ENCODE results near the gene NHLRC4. TPM values are rescaled to one million over a fixed set of nuclear protein-coding genes. Genes with fewer than 3 reads are reported as not detected.

The NHLRC4 gene
- total RNA-seq, 4 donors from 2014 or later = 0.49 to 1.0 (median 0.57) TPM

DNA sequence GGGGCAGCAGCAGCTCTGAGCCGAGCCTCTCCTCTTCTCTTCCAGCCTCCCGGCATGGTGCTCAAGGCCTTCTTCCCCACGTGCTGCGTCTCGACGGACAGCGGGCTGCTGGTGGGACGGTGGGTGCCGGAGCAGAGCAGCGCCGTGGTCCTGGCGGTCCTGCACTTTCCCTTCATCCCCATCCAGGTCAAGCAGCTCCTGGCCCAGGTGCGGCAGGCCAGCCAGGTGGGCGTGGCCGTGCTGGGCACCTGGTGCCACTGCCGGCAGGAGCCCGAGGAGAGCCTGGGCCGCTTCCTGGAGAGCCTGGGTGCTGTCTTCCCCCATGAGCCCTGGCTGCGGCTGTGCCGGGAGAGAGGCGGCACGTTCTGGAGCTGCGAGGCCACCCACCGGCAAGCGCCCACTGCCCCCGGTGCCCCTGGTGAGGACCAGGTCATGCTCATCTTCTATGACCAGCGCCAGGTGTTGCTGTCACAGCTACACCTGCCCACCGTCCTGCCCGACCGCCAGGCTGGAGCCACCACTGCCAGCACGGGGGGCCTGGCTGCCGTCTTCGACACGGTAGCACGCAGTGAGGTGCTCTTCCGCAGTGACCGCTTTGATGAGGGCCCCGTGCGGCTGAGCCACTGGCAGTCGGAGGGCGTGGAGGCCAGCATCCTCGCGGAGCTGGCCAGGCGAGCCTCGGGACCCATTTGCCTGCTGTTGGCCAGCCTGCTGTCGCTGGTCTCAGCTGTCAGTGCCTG, 7.4 kb downstream of the NHLRC4 start:
- intact Hi-C loops (cut with DNase I; ENCODE audit: low total_unique reads) = no loop called here
- H3K4me3 ChIP-seq (ENCODE audit: low read depth, poor library complexity, severe bottlenecking) = no peak overlapping the region
- WGBS, 2 donors = 96% methylated on average over 21 to 32 of the region's 46 CpGs
- DNase-seq (ENCODE audit: low spot score in 2 of 2) = no peak
- TF ChIP-seq, protein P1, sequence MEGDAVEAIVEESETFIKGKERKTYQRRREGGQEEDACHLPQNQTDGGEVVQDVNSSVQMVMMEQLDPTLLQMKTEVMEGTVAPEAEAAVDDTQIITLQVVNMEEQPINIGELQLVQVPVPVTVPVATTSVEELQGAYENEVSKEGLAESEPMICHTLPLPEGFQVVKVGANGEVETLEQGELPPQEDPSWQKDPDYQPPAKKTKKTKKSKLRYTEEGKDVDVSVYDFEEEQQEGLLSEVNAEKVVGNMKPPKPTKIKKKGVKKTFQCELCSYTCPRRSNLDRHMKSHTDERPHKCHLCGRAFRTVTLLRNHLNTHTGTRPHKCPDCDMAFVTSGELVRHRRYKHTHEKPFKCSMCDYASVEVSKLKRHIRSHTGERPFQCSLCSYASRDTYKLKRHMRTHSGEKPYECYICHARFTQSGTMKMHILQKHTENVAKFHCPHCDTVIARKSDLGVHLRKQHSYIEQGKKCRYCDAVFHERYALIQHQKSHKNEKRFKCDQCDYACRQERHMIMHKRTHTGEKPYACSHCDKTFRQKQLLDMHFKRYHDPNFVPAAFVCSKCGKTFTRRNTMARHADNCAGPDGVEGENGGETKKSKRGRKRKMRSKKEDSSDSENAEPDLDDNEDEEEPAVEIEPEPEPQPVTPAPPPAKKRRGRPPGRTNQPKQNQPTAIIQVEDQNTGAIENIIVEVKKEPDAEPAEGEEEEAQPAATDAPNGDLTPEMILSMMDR (IDR thresholded peaks at IDR 0.05) = no peak
- no peak for TF ChIP-seq POLR2A (IDR thresholded peaks at IDR 0.05)

- no peak for DNase-seq (ENCODE audit: low spot score in 2 of 2)
- TF ChIP-seq, protein P1 (IDR thresholded peaks at IDR 0.05) = no peak
- no peak for TF ChIP-seq POLR2A (IDR thresholded peaks at IDR 0.05)
- intact Hi-C loops (cut with DNase I; ENCODE audit: low total_unique reads) = no loop called here
- H3K4me3 ChIP-seq (ENCODE audit: low read depth, poor library complexity, severe bottlenecking) = no peak overlapping the region
- WGBS, 2 donors = 86 to 91% methylated on average over 22 to 36 of the region's 36 CpGs
Measured at GRCh38 chr16:575354-576196, 8.8 kb downstream of the NHLRC4 start.

- no peak for TF ChIP-seq POLR2A (IDR thresholded peaks at IDR 0.05)
- TF ChIP-seq, protein P1 (IDR thresholded peaks at IDR 0.05) = no peak
- WGBS, 2 donors = 84 to 86% methylated on average over 13 to 18 of the region's 21 CpGs
- no peak overlapping the region for H3K4me3 ChIP-seq (ENCODE audit: low read depth, poor library complexity, severe bottlenecking)
- DNase-seq (ENCODE audit: low spot score in 2 of 2) = no peak
- intact Hi-C loops (cut with DNase I; ENCODE audit: low total_unique reads) = no loop called here
Measured at GRCh38 chr16:576197-576822, 9.5 kb downstream of the NHLRC4 start.

- H3K4me3 ChIP-seq (ENCODE audit: low read depth, poor library complexity, severe bottlenecking) = no peak overlapping the region
- no peak for DNase-seq (ENCODE audit: low spot score in 2 of 2)
- WGBS, 2 donors = 78 to 85% methylated on average over 8 of the region's 8 CpGs
- intact Hi-C loops (cut with DNase I; ENCODE audit: low total_unique reads) = no loop called here
- TF ChIP-seq, protein P1 (IDR thresholded peaks at IDR 0.05) = no peak
- no peak for TF ChIP-seq POLR2A (IDR thresholded peaks at IDR 0.05)
Measured at GRCh38 chr16:576823-577201, 10.0 kb downstream of the NHLRC4 start.

GRCh38 chr16:577796-578195, 11.0 kb downstream of the NHLRC4 start:
- WGBS, 2 donors = 92 to 95% methylated on average over 12 of the region's 13 CpGs

More at GRCh38 chr16:577796-578195, 11.0 kb downstream of the NHLRC4 start:
- DNase-seq (ENCODE audit: low spot score in 2 of 2) = no peak
- intact Hi-C loops (cut with DNase I; ENCODE audit: low total_unique reads) = no loop called here
- H3K4me3 ChIP-seq (ENCODE audit: low read depth, poor library complexity, severe bottlenecking) = no peak overlapping the region
- TF ChIP-seq, protein P1 (IDR thresholded peaks at IDR 0.05) = no peak
- TF ChIP-seq POLR2A (IDR thresholded peaks at IDR 0.05) = no peak

Measured in lower leg skin (tissue), 4 donors.